Esophagus muscularis mucosa (tissue), 3 donors: ENCODE data around the gene GRAMD4.

Source experiments
- CTCF ChIP-seq, 3 experiments: fragments of 200-600 bp in 2 of 3; fragments of 450-650 bp in 1 of 3; sonication (generic) in 2 of 3; IDR thresholded peaks; one replicate each; pipeline ENCODE4 v1.5.1; 2017 to 2019; ENCODE audit warnings: antibody characterized with exemption in 3 of 3, mild to moderate bottlenecking in 2 of 3, moderate library complexity in 1 of 3
- POLR2A ChIP-seq: fragments of 450-650 bp; IDR thresholded peaks from one replicate; pipeline ENCODE4 v1.6.1; 2017; ENCODE audit warnings: antibody characterized with exemption, moderate library complexity, mild to moderate bottlenecking, low read depth
- POLR2AphosphoS5 ChIP-seq, 2 donors: sonication (generic); formaldehyde crosslinking; IDR thresholded peaks; one replicate each; pipeline ENCODE4 v1.6.1; 2017; ENCODE audit warnings: antibody characterized with exemption in 2 of 2

GRCh38 chr22:46626356-46626755, 6.2 kb downstream of the GRAMD4 start:
- TF ChIP-seq CTCF (IDR thresholded peaks at IDR 0.05) (no peak), POLR2A (no peak), POLR2AphosphoS5 (IDR thresholded peaks at IDR 0.05) (no peak)
